NCI-H2196 treated with DMSO at 0.1 percent for 48 hours (cell line): Measurements from ENCODE around the gene RPH3AL.

ENCODE experiments used
- DNase-seq: peaks from one replicate; lab custom pipeline; 2025; ENCODE audit not compliant: unreplicated experiment; lab: John Stamatoyannopoulos, UW

The RPH3AL gene

DNA sequence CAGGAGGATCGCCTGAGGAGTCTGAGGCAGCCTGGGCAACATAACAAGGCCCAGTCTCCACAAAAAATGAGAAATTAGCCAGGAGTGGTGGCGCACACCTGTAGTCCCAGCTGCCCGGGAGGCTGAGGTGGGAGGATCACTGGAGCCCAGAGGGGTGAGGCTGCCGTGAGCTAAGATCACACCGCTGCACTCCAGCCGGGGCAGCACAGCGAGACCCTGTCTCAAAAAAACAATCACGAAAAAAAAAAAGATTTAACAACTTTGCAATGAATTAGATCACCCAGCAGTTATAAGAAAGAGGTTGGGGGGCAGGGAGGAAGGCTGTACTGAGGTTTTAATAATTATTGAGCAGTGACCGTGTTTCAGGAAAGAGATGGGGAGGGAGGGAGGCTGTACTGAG lies 49.4 kb downstream of the RPH3AL start:
- DNase-seq = no peak

DNA sequence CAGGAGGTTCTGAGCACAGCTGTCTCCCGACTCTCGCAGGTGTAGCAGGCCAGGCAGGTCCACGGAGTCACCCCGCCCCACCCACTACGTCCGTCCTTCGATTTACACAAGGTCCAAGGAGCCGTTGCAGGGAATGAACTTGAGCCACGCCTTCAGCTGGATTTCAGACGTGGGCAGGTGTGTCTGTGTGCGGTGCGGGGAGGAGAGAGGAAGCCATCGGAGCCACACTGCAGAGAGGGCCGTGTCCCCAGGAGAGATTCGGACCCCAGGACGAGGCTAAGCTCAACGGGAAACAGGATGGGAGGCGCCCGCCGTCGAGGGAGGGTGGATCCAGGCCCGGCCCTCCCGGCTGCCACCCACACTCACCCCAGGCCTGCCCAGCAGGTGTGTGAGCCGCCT lies 50.3 kb downstream of the RPH3AL start:
- DNase-seq = no peak

DNA sequence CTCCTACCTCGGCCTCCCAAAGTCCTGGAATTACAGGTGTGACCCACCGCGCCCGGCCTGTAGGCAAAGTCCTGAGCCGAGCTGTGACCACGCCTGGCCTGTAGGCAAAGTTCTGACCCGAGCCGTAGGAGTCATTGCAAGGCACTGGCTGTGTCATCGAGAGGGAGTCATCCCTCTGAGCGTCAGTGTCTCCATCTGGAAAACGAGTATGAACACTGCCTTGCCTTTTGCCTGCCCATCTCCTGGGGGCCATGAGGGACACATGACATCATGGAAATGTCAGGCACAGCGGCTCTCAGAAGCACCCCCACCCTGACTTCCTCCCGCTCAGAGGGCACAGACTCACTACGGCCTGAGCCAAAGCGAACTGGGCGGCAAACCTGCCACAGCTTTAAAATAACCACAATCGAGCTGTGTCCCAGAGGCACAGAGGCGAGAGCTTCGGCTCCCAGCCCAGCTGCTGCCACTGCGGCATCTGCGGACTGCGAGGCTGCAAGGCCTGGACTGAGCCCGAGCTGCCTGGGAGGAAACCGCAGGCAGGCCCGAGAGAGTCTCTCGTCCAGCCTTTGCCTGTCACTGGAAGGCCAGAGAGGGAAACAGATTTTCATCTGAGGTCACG lies 50.8 kb downstream of the RPH3AL start:
- DNase-seq = no peak

DNA sequence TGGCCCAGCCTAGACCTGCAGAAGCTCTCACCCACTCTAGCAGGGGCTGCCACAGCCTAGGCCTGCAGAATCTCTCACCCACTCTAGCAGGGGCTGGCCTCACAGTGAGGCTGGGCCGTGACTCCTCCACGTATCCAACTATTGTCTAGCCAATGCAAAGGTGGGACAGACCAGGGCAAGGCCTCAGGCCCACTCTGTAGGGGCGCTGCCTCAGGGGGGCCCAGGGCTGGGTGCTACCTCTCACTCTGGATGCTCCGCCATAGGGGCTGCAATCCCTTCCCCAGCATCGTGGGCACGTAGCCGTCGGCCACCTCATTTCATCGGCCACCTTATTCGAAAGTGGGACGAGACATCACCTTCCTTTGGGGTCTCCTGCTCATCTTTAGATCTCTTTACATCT lies 51.7 kb downstream of the RPH3AL start:
- no peak for DNase-seq

DNA sequence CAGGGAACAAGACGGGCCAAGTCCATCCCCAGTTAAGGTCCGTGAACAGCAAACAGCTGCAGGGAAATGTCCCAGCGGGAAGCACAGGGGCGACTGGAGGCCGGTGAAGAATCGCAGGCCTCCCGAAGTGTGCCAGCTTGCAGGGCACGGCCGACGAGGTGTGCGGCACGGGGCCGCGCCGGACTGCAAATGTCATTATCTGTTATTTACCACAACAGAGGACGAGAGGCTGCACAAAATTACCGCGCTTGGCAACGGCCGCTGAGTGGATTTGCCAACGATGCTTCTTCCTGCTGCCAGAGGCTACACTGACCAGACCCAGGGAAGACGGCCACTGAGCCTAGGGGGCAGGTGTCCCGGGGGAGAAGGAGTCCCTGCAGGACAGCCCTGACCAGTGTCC lies 53.1 kb downstream of the RPH3AL start:
- no peak for DNase-seq

DNA sequence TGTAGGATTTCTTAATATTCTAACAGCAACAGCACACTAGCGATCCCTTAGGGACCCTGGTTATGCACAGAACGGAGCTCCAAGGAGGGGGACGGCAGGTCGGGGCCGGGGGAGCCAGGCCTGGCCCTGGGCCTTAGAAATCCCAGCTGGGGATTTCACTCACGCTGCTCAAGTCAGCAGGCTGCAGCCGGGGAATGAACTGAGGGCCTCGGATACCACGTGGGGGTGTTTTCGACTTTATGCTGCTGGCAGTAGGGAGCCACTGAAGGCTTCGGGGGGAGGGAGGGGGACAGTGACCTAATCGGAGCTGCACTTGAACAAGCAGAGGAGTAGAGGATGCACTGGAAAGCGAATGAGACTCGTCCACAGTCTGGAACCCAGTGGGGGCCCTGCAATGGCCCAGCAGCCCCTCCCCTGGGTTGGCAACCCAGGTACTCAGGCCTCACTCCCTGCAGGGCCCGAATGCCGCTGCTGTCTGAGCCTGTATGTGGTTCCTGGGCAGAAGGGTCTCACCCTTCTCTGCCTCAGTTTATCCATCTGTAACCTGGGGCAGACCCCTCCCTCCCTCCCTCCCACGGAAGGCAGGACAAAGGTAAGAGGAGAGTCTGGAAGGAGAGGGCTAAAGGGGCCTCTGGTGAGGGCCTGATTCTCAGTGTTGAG lies 53.7 kb downstream of the RPH3AL start:
- DNase-seq = no peak

DNA sequence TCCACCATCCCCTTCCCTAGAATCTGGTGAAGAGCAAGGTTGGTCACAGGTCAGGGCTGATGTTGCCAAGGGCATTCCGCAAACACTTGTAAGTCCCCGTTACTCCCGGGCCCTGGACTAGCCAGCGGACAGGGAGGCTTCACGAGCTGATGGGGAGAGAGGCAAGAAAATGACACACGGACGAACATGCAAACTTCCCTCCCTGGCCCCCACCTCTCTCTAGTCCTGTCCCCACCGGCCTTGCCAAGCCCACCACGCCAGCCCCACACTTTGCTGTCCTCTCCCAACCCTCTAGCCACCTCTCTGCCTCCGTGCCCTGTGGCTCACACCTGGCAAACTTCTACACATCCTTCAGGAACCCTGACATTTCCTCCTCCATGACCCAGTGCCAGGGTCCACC lies 54.8 kb downstream of the RPH3AL start:
- DNase-seq = no peak

DNA sequence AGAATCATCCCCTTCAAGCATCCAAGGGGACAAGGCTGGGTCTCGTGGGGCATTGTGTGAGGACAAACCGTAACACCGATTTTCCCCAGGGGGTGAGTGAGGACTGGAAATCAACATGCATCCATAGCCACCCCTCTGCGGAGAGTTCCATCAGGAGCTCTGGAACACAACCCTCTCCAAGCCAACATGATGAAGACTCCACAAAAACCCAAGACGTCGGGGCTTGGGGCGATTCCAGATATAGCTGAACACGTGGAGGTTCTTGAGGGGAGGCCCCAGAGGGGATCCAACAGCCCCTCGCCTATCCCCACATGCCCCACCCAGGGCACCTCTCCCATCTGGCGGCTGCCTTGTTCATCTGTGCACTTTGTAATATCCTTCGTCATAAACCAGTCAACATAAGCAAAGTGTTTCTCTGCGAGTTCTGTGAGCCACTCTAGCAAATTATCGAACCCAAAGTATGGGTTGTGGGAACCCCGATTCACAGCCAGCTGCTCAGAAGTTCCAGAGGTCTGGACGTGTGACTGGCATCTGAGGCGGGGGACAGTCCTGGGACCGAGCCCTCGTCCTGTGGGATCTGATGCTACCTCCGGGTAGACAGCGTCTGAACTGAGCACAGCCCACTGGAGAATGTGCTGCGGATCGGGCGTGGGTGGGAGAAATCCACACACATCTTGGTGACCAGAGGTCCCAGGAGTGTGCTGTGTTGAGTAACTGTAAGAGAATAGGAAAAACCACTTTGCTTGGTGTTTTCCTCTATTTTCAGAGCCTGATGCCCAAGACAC lies 55.5 kb downstream of the RPH3AL start:
- DNase-seq = no peak

DNA sequence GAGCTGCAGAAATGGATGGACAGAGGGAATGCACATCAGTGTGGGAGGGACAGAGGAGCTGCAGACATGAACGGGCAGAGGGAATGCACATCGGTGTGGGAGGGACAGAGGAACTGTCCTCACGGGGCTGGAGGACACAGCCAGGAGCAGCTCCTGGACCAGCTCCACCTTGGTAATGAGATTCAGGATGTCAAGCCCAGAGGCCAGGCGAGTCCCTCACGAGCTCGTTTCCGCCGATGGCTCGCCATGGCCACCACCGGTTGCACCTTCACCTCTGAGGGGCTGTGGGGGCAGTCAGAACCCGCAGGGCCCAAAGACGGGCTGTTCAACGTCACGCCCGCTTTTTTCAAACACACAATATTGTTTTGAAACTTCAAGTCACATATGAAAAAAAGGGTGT lies 56.2 kb downstream of the RPH3AL start:
- DNase-seq = no peak

DNA sequence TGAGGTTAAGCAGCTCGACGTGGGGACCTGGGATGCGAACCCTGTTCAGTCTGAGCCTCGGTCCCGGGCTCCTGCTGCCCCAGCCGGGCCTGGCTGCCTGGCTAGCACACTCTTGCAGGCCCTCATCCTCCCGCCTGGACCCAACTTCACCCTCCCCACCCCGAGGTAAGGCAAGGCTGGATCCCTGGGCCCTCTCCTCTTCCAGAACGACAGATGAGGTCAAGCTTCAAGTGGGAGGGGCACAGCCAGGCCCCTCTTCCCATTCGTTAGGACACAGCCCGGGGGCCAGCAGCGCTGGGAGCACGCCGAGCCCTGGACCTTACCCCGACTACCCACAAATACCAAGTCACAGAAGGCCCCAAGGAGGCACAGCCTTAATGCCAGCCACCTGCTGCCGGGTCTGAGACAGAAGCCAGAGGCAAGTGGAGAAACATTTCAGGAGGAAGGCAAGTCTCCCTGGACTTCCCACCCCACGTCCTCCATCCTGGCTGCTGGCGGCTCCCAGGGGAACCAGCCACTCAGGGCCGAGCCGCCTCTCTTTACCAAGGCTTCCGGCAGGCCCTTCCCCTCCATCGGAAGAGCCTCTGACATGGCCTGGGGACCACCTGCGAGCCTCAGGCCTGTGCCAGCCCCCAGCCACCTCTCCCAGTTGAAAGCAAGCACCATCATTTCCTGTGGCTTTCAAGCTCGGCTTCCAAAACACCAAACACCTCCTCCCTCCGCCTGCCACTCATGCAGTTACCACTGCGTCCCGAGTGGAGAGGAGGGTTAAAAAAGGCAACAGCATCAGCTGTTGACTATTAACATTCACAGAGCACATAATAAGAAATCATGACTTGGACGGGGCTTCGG lies 59.9 kb downstream of the RPH3AL start:
- no peak for DNase-seq

DNA sequence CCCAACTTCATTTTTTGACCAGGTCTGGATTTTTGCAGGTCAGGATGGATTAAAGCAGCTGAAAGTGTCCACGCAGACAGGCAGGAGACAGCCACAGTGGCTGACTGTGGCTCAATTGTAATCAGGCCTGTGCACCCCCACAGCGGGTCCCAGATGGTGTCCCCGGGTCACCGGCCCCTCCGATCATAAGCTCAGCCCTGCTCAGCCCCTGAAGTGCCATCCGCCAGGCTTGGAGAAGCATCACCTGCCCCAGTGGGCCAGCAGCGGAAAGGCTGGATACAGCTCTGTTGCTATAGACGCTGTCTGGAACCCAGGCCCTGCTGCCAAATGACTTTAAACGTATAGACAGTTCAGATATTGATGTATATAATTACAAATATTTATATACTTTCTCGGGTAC lies 60.6 kb downstream of the RPH3AL start:
- DNase-seq = no peak

DNA sequence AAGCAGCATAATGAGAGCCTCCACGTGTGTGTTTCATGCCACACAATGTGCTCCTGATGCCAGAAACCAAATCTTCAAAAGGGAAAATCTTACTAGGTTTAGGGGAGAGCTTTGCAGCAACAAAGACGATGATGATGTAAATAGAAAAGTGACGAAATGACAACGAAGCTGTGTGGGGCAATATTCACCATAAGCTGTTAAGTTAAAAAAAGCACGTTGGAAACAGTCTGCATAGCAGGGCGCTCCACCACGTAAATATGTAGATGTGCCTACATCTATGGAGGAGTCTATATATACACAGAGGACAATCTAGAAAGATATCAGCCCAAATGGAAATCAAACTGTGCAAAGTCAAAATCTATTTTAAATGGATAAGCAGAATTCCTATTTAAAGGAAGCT lies 61.0 kb downstream of the RPH3AL start:
- no peak for DNase-seq

DNA sequence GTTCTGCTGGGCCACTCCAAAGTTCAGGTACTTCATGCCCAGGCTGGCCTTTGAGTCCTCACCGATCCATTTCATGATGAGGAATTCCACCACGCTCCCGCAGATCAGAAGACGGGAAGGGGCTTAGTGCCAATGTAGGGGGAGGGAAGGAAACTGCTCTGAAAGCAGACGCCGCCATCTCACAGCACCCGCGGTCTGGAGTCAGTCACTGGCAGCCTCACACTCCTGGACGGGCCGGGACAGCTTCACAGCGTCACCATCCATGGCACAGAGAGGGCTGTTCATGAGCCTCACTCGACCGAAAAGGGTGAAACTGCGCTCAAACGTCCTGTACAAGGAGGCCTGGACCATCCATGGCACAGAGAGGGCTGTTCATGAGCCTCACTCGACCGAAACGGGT lies 62.0 kb downstream of the RPH3AL start:
- DNase-seq = no peak

DNA sequence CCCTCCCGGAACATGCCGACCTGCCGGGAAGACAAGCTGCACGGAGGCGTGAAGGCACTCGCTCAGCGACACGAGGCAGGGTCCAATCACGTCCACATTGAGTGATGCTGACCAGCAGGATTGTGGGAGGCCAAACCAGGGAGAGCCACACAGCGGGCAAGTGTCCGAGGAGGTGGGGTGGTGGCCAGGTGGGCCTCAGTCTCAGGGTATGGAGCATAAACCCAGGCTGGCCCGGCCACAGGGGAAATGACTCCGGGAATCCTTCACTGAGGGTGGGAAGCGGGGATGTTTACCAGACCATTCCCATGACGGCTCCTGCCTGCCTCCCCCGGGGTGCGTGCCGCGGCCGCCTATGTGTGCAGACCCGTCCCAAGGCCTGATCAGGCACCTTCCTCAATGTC lies 62.5 kb downstream of the RPH3AL start:
- DNase-seq = no peak

DNA sequence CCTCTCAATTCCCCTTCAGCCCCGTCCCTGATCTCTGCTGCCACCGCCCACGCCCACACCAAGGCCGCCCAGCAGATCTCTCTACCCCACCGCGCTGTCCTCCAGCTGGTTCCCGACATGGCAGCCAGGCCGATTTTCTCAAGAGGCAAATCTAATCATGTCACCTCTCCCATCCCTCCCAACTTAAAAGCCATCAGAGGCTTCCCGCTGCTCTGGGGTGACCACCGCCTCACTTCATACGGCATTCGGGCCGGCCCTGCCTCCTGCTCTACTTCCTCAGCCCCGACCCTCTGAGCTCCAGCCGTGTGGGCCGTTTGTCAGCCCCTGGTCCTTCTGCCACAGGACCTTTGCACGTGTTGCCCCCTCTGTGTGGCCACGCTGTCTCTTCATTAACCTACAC lies 63.2 kb downstream of the RPH3AL start:
- DNase-seq = no peak

DNA sequence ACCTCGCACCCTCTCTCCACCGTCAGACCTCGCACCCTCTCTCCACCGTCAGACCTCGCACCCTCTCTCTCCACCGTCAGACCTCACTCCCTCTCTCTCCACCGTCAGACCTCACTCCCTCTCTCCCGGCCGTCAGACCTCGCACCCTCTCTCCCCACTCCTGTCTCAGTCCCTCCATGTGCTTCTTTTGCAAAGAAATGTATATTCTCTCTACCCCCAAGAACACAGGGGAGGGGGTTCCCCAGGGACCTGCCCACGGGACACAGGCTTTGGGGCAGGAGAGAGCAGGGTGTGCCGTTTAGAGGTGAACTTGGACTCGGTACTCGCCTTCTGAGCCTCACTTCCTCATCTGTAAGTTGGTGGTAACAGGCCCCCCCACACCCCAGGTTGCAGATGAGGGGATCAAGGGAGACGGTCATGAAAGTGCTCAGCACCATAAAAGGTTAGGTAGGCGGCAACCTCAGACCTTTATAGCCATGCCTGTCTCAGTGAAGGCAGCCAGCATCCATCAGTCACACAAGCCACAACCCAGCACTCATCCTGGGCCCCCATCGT lies 63.7 kb downstream of the RPH3AL start:
- DNase-seq = no peak

DNA sequence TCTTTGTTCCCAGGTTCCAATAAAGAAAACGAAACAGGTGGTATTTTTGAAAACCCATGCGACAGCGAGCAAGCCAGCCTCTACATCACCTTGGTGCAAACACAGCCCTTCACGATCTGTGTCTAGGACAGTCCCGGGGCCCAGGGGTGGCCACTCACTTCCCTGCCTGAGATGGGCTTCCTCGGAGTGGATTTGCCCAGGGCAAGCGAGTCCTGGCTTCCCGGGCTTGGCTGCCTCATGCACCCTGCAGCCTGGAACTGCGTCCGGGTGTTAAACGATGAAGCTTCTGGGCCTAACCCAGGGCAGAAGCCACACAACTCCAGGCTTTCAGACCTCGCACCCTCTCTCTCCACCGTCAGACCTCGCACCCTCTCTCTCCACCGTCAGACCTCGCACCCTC lies 66.0 kb downstream of the RPH3AL start:
- DNase-seq = no peak

DNA sequence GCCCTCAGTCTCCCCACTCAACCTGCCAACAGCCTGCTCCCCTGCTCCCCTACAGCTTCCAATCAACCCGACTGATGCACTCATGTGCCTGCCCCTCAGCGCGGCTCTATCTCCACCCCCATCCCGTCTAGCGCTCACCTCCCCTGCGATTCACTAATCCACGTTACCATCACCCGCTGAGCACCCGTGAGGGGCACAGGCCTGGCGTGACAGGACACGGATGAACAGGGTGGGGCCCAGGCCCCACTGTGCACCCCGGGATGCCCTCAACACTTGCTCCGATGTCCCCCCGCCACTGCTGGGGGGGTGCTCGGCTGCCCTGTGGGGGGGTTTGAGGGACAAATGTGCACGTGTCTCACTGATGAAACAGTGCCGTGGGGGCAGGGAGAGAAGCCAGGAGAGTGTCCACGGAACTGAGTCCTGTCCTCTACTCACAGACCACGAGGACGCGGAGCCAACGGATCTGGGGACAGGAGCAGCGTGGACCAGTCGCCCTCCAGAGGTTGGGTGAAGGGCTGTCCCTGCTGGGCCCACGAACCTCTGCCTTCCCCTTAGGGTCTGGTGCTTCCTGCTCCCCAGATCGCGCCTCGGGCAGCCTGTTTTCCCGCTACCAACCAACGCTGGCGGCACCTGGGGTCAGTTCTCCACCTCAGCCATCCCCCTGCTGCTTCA lies 66.7 kb downstream of the RPH3AL start:
- no peak for DNase-seq

DNA sequence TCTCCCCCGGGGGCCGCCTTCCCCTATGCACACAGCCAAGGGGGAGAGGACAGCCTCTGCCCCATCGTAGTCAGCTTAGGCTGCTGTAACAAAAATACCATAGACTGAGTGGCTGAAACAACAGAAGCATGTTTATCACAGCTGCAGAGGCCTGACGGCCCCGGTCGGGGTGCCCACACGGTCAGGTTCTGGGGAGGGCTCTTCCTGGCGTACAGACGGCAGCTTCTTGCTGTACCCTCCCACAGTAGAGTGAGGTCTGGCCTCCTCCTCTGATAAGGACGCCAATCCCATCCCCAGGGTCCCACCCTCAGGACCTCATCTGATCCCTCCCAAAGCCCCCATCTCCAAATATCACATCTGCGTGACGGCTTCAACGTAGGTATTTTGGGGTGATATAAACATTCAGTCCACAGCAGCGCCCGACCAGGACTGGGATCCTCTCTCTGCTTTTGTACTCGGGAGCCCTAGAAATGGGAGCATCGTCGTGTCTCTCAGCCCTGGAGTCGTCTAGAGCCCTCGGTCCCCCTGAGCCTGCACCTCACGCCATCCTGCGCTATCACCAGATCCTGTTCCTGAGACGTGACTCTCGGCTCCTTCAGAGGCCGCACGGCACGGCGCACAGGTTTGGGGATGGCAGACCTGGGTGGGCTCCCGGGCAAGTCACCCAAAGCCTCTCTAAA lies 67.8 kb downstream of the RPH3AL start:
- no peak for DNase-seq
